Measurements from ENCODE around the gene ANKRD40CL.

GRCh38 chr17:50719924-50720794 is 47.2 kb downstream of the ANKRD40CL start:
- TF ChIP-seq POLR2AphosphoS5 (IDR thresholded peaks at IDR 0.05): no peak
- TF ChIP-seq CTCF (IDR thresholded peaks at IDR 0.05 in 8 of 11, conservative IDR thresholded peaks at IDR 0.05 in 3 of 11): no peak
- TF ChIP-seq POLR2A (IDR thresholded peaks at IDR 0.05): no peak
